ENCODE data around the gene FBLN1. TPM values are rescaled to one million over a fixed set of nuclear protein-coding genes. Genes with fewer than 3 reads are reported as not detected.

The FBLN1 gene
- total RNA-seq, 2 donors from 2014 or later: 0.32 to 0.65 TPM

DNA sequence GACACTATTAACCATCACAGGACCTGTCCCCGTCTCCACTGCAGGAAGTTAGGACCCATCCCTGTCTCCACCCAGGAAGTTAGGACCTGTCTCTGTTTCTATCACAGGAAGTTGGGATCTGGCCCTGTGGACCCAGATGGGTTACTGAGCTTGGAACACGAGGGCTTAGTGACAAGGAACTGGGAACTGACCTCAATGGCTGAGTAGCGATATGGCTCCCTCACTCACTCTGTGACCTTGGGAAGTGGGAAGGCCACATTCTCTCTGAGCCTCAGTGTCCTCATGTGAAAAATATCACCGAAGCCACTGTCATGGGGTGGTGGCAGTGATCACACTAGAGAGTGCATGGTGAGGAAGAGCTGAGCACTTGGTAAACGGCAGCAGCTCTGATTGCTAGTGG, 59.4 kb downstream of the FBLN1 start:
- peaks cover 5% of the 10 kb centered on the region for H3K9me3 Mint-ChIP-seq
- H3K4me3 Mint-ChIP-seq: no peak overlapping the region
- H3K36me3 Mint-ChIP-seq (ENCODE audit: low read depth): no peaks in the 10 kb centered on the region
- no peak for ATAC-seq (replicated peaks)
- H3K4me1 Mint-ChIP-seq: no peaks in the 10 kb centered on the region
- H3K27me3 Mint-ChIP-seq: peaks cover 17% of the 10 kb centered on the region
- H3K27ac Mint-ChIP-seq: no peak overlapping the region

- no peak for ATAC-seq (replicated peaks)
- H3K36me3 Mint-ChIP-seq (ENCODE audit: low read depth): no peaks in the 10 kb centered on the region
Observed at GRCh38 chr22:45562537-45563361, 60.1 kb downstream of the FBLN1 start.

GRCh38 chr22:45563362-45564040, 60.8 kb downstream of the FBLN1 start:
- peaks cover 5% of the 10 kb centered on the region for H3K9me3 Mint-ChIP-seq
- H3K36me3 Mint-ChIP-seq (ENCODE audit: low read depth): no peaks in the 10 kb centered on the region
- no peaks in the 10 kb centered on the region for H3K4me1 Mint-ChIP-seq
- peaks cover 26% of the 10 kb centered on the region for H3K27me3 Mint-ChIP-seq
- no peak overlapping the region for H3K27ac Mint-ChIP-seq
- no peak overlapping the region for H3K4me3 Mint-ChIP-seq
- no peak for ATAC-seq (replicated peaks)

More at GRCh38 chr22:45562537-45563361, 60.1 kb downstream of the FBLN1 start:
- Mint-ChIP-seq H3K27ac (no peak overlapping the region), H3K4me1 (no peaks in the 10 kb centered on the region), H3K9me3 (peaks cover 5% of the 10 kb centered on the region), H3K27me3 (peaks cover 22% of the 10 kb centered on the region), H3K4me3 (no peak overlapping the region)

DNA sequence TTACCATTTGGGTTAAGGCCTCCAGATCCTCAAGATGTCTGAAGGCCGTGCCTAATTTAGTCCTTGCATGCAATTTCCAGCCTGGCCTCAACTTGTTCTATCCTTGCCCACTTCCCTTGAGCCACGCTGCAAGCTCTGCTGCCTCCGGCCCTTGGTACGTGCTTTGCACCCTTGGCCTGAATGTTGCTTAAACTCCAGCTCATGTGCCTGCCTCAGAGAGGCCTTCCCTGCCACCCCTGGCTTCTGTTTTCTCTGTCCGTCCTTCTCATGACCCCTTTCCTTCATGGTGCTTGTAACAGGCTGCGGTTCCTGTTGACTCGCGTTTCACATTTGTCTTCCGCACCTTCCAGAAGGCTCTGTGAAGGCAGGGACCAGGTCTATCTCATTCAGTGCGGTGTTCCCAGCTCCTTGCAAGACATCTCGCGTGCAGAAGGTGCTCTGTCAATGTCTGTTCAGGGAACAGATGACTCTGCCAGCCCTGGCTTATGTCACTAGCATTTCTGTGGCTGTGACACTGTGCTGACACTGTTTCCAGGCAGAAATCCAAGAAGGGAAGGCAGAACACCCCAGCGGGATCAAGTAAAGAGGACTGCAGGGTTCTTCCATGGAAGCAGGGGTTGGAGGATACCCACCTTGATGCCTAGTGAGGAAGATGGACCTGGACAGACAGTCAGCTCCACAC, 61.8 kb downstream of the FBLN1 start:
- no peak overlapping the region for H3K27ac Mint-ChIP-seq
- ATAC-seq (replicated peaks): no peak
- H3K4me3 Mint-ChIP-seq: no peak overlapping the region
- no peaks in the 10 kb centered on the region for H3K36me3 Mint-ChIP-seq (ENCODE audit: low read depth)
- peaks cover 26% of the 10 kb centered on the region for H3K27me3 Mint-ChIP-seq
- H3K9me3 Mint-ChIP-seq: peaks cover 5% of the 10 kb centered on the region
- H3K4me1 Mint-ChIP-seq: no peaks in the 10 kb centered on the region

- no peaks in the 10 kb centered on the region for H3K36me3 Mint-ChIP-seq (ENCODE audit: low read depth)
- ATAC-seq (replicated peaks): no peak
- H3K27me3 Mint-ChIP-seq: peaks cover 26% of the 10 kb centered on the region
- H3K27ac Mint-ChIP-seq: no peak overlapping the region
- no peaks in the 10 kb centered on the region for H3K4me1 Mint-ChIP-seq
- no peak overlapping the region for H3K4me3 Mint-ChIP-seq
- H3K9me3 Mint-ChIP-seq: peaks cover 5% of the 10 kb centered on the region
Observed at GRCh38 chr22:45565171-45565570, 62.5 kb downstream of the FBLN1 start.

GRCh38 chr22:45565973-45566372, 63.3 kb downstream of the FBLN1 start:
- Mint-ChIP-seq H3K9me3 (peaks cover 4% of the 10 kb centered on the region), H3K4me1 (no peaks in the 10 kb centered on the region), H3K27me3 (peaks cover 26% of the 10 kb centered on the region), H3K27ac (no peak overlapping the region), H3K36me3 (ENCODE audit: low read depth) (no peaks in the 10 kb centered on the region), H3K4me3 (no peak overlapping the region)
- no peak for ATAC-seq (replicated peaks)

GRCh38 chr22:45568213-45568612, 65.5 kb downstream of the FBLN1 start:
- H3K9me3 Mint-ChIP-seq: peaks cover 9% of the 10 kb centered on the region
- no peak overlapping the region for H3K4me3 Mint-ChIP-seq
- H3K27me3 Mint-ChIP-seq: peaks cover 26% of the 10 kb centered on the region
- no peak for ATAC-seq (replicated peaks)
- no peaks in the 10 kb centered on the region for H3K36me3 Mint-ChIP-seq (ENCODE audit: low read depth)
- H3K4me1 Mint-ChIP-seq: no peaks in the 10 kb centered on the region
- H3K27ac Mint-ChIP-seq: no peak overlapping the region

DNA sequence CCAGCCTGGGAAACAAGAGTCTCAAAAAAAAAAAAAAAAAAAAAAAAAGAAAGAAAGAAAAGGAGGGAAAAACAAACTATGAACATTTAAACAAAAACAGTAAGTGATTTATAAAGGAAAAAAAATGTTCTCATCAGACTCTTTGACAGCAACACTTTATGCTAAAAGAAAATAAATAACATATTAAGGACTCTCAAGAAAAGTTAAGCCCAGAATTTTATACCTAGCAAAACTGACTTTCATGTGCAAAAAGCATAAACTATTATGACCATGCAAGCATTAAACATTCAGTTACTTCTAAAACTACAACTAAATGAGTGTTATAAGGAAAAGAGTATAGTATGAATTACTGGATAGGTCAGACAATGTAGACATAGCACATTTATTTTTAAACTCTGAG, 68.4 kb downstream of the FBLN1 start:
- Mint-ChIP-seq H3K9me3 (peaks cover 9% of the 10 kb centered on the region), H3K27me3 (peaks cover 12% of the 10 kb centered on the region), H3K4me3 (no peak overlapping the region), H3K4me1 (no peaks in the 10 kb centered on the region), H3K36me3 (ENCODE audit: low read depth) (no peaks in the 10 kb centered on the region), H3K27ac (no peak overlapping the region)
- ATAC-seq (replicated peaks): no peak

DNA sequence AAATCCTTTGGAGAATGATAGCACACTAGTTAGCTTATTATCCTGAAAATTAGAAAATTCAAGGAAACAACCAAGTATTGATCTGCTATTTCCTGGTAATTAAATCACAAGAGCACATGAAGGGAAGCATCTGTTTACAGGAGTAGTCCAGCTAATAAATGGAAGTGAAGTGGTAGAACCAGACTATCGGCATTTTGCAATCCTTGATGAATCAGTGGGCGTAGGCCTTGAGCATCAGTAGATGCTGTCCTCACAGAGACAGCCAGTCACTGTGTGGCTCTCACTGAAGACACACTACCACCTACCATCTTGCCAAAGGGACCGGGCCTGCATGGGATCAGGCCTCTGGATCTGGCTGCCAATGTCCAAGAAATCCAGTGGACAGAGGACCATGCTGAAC, 69.8 kb downstream of the FBLN1 start:
- Mint-ChIP-seq H3K9me3 (peaks cover 9% of the 10 kb centered on the region), H3K27ac (no peak overlapping the region), H3K4me3 (no peak overlapping the region), H3K27me3 (peaks cover 10% of the 10 kb centered on the region), H3K4me1 (no peaks in the 10 kb centered on the region), H3K36me3 (ENCODE audit: low read depth) (no peaks in the 10 kb centered on the region)
- no peak for ATAC-seq (replicated peaks)

DNA sequence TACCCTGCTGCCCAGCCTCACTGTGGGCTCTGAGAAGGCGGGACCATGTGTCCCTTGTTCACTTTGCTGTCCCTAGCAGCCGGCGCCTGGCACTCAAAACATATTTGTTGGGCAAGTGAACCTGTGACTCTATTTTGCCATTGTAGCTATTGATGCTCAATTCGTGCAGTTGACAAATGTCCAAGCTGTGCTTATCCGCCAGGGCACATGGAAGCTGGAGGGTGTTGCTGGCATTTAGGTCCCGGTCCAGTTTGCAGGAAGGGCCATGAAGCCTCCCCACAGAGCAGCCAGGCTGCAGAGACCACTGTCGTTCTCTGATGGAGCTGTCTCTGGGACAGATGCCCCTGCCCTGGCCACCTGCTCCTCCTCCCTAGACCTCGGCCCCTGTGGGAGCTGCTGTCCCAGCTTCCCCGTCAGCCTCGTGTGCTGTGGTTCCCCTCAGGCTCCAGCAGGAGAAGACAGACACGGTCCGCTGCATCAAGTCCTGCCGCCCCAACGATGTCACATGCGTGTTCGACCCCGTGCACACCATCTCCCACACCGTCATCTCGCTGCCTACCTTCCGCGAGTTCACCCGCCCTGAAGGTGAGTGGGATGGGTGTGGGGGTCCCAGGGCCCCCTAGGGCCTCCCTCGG, 71.5 kb downstream of the FBLN1 start:
- Mint-ChIP-seq H3K36me3 (ENCODE audit: low read depth) (no peaks in the 10 kb centered on the region), H3K27me3 (peaks cover 3% of the 10 kb centered on the region), H3K27ac (no peak overlapping the region), H3K4me3 (no peak overlapping the region), H3K9me3 (peaks cover 9% of the 10 kb centered on the region), H3K4me1 (no peaks in the 10 kb centered on the region)
- ATAC-seq (replicated peaks): no peak

DNA sequence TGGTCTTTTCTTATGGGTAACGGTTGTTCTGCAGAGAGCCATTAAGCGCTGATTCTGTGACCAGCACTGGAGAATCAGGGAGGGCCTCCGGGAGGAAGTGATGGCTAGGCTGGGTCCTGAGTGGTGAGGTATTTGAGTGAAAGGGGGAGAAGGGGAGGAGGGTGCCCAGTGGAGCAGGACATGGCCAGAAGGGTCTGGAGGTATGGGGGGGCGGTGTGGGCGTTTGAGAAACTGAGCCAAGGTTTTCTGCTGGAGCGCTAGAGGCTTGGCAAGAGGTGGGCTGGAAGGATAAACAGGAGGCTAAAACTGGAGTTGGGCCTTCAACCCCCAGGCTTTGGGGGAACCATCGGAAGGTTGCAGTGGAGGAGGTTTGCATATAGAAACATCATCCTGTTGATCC, 72.5 kb downstream of the FBLN1 start:
- Mint-ChIP-seq H3K4me3 (no peak overlapping the region), H3K27me3 (peaks cover 3% of the 10 kb centered on the region), H3K27ac (no peak overlapping the region), H3K4me1 (no peaks in the 10 kb centered on the region), H3K36me3 (ENCODE audit: low read depth) (no peaks in the 10 kb centered on the region), H3K9me3 (peaks cover 9% of the 10 kb centered on the region)
- no peak for ATAC-seq (replicated peaks)

DNA sequence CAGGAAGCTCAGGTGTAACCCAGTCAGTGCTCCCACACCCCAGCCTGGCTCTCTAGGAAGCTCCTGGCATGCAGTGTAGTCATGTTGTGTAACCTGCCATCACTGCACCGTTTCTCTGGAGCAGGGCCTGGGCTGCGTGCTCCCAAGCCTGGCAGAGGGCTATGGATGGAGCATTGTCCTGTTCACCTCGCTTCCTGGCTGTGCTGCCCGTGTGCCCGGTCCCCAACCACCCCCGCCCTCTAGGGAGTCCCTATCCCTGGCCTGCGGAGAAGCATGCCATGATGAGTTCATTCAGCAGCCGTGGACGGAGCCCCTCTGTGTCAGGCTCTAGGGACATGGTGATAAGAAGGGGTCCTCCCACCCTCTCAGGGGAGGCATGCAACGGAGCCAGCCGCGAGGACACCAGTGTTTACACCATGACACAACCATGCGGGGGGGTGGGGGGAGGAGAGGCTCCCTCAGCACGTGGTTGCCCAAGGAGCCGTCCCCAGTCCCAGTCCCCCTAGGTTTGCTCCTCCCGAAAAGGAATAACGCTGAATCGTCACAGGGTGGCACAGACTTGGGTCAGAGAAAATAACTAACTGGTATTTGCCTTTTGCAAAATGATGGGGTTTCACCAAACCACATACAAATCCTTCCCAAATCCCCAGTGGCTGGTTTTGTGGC, 73.1 kb downstream of the FBLN1 start:
- H3K36me3 Mint-ChIP-seq (ENCODE audit: low read depth): no peaks in the 10 kb centered on the region
- H3K4me3 Mint-ChIP-seq: no peak overlapping the region
- no peak overlapping the region for H3K27ac Mint-ChIP-seq
- no peaks in the 10 kb centered on the region for H3K4me1 Mint-ChIP-seq
- peaks cover 5% of the 10 kb centered on the region for H3K9me3 Mint-ChIP-seq
- ATAC-seq (replicated peaks): no peak
- peaks cover 3% of the 10 kb centered on the region for H3K27me3 Mint-ChIP-seq

DNA sequence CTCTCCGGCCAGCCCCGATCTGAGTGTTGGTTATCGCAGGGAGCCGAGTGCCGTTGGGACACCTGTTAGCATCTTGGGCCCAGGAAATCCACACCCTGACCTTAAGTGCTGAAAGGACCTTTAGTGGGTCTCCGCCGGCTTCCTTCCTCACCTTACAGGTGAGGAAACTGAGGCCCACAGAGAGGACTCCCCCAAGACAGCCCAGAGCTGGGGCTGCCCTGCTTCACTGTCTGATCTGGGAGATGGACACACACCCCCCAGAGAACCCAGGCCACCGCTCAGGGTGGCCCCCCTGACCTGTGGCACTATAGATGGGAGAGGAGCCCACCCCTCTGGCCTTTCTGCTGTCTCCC, 73.6 kb downstream of the FBLN1 start:
- no peak overlapping the region for H3K27ac Mint-ChIP-seq
- no peaks in the 10 kb centered on the region for H3K4me1 Mint-ChIP-seq
- no peaks in the 10 kb centered on the region for H3K36me3 Mint-ChIP-seq (ENCODE audit: low read depth)
- no peak for ATAC-seq (replicated peaks)
- H3K9me3 Mint-ChIP-seq: peaks cover 2% of the 10 kb centered on the region
- H3K27me3 Mint-ChIP-seq: peaks cover 3% of the 10 kb centered on the region
- H3K4me3 Mint-ChIP-seq: no peak overlapping the region

Measured in activated T-helper 17 cell treated with anti-CD3 and anti-CD28 coated beads, Interleukin-2, amount 50 U/mL, for 72 hours (primary cell).